ENCODE results near the gene TMEM8B.

Gene TMEM8B

GRCh38 chr9:35829084-35829763 is at the start of gene TMEM8B:
Gene TMEM8B, plus strand, starts transcription at chr9:35829228. Its CDS starts 220 bp downstream, at chr9:35829448.
- DNase-seq: peak; percentile 90

DNA sequence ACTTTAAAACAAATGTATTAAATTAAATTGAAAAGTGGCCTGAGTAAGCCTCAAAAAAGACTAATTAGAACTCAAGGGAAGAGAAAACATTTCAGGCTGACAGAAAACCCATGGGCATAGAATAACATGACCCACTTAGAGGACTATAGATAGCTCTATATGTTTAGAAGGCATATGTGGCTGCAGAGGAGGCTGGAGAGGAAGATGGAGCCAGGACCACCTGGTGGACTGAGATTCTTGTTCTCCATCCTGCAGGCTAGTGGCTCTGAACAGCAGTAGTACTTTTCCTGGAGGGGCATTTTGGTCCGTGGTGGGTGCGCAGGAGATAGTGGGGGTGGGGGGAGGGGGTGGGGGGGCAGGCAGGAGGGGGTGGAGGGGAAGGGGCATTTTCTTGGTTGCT is 48.0 kb upstream of the TMEM8B start:
- no peak for DNase-seq

GRCh38 chr9:35783418-35783817 is 45.6 kb upstream of the TMEM8B start:
- DNase-seq: no peak

DNA sequence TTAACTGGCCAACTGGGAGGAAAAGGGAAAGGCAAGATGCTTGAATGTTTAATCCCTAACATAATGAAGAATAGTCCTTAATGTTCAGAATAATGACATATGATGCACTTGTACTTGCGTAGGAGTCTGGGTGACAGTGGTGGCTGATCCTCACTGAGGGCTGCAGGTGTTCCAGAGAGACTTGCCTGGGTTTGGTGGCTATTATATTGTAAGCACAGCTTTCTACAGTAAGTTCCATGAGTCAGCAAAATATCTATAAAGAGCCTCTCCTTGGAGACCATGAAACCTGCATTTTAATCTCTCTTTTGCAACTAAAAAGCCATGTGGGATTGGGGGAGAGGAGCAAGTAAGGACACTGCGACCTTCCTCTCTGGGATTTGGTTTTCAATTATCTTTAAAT is 39.5 kb upstream of the TMEM8B start:
- DNase-seq: no peak

DNA sequence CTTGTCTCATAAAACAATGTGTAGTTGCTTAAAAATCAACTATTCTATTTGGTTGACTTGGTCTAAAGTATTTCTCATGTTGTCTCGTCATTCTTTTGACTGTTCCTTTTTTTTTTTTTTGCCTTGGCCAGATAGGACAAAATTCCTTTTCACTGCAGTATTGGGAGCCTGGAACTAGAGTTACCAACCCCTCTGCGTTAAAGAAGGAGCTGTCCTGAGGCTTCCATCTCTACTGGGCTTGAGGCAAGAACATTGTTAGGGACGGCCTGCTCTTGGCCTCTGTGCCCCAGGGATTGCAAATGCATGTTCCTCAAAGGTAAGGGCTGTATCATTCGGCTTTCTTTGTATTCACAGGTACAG is 39.0 kb upstream of the TMEM8B start:
- DNase-seq: no peak

GRCh38 chr9:35790385-35791296 is 38.4 kb upstream of the TMEM8B start:
- peak; percentile 23 for DNase-seq

DNA sequence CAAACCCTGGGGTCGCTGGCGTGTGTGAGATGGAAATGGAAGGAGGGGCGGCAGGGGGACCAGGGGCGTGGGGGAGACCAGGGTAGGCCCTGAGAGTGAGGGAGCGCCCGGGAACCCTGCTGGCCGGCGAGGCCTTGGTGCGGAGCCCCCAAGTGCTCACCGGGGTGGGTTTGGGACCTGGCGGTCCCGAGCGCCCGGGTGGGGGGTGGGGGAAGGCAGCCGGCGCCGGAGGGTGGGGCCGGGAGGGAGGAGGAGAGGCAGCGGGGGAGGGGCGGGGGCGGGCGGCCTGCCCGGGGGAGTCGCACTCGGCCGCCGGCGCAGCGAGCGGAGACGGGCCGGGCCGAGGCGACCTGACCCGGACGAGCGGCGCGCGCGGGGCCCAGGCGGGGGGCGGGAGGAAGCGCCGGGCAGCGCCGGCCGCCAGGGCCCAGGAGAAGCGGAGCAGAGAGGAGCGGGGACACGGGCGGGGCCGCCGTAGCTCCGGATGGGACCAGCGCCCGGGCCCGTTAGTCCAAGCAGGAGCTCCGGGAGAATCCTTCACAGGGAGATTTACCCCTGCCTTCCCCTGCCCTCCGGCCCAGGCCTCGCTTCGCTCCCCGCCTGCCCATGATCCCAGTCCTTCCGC is 37.6 kb upstream of the TMEM8B start, which contains the start of gene NPR2:
Gene NPR2 (plus strand): TSS at position 295 of the 625 bp plus-strand sequence. CDS start 818 bp downstream, outside the sequence.
- DNase-seq: no peak

- DNase-seq: no peak
These were observed 36.8 kb upstream of the TMEM8B start for GRCh38 chr9:35792024-35792813.

- DNase-seq: no peak
These were observed 36.2 kb upstream of the TMEM8B start for GRCh38 chr9:35792826-35793225.

DNA sequence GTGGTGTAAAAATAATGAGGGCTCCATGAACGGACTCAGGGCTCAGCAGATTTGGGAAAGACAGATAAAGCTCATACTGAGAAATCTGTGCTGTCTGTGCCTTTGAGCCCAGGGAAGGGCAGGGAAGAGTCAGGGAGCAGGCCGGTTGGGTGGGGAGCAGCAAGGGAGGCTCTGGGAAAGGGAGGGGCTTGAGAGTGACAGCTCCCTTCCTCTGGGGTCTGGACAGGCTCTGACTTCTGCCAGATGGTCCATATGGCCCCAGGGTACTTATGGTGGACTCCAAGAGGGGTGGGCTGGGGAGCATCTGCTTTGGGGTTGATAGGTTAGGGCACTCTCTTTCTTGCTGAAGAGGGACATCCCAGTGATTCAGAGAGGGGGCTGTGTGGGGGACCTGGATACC is 35.6 kb upstream of the TMEM8B start:
- no peak for DNase-seq

GRCh38 chr9:35795695-35796094 is 33.3 kb upstream of the TMEM8B start:
- DNase-seq: no peak

DNA sequence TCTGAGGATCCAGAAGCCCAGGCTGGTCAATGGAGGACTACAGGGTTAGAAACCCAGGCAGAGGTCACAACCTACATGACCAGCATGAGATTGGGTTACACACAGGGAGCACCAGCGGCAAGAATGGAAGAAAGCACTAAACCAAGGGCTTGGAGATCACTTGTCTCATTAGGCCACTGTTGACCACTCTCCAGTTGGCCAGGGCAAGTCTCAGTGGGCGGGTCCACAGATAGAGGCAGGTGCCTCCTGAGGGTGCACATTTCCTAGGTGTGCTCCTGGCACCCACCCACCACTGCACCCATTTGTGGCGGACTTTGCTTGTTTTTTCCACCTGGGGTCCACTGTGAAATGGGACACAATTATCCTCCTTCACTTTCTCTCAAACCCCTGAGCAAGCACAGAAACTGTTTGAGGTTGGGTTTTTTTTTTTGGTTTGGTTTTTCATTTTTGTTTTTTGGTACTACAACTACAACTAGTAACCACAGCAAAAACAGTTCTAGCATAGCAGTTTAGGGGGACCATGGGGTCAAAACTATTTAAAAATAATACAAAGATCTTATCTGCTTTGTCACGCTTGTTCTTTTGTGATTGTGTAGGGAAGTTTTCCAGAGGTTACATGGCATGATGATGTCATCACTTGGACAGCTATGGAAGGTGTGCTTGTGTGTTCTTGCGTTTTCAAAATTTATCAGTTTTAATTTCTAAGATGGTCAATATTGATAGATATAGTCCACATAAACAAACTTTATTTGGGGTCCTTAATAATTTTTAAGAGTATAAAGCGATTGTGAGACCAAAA is 31.5 kb upstream of the TMEM8B start:
- DNase-seq: no peak

DNA sequence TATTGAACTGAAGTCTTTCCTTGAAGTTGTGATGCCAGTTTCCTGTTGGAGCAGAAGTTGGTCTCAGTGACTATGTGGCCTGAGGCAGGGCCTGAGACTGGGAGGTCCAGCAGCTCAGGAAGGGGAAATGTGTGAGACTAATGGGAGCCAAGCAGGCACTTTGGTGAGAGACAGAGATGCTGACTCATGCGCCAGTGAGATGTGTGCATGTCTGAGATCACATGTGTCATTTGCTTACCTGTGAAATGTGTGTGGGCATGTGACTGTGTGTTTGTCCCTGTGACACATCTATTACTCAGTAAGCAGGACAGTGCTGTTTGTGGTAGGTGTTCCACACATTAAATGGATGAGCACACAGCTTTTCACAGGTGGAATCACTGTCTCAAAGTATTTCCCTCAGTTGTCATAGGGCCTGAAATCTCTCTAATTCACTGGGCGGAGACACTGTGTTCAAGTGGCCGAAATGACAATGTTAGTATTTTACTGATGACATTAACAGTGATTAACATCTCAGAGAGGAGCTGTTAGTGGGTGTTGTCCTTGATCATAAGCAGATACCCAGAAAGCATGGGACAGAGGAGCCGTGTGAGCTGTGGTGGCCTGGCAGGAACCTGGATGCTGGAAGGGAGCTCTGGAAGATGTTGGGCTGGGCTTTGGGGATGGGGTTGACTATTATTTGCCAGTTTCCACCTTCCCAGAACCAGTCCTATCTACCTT is 30.2 kb upstream of the TMEM8B start:
- DNase-seq: no peak

DNA sequence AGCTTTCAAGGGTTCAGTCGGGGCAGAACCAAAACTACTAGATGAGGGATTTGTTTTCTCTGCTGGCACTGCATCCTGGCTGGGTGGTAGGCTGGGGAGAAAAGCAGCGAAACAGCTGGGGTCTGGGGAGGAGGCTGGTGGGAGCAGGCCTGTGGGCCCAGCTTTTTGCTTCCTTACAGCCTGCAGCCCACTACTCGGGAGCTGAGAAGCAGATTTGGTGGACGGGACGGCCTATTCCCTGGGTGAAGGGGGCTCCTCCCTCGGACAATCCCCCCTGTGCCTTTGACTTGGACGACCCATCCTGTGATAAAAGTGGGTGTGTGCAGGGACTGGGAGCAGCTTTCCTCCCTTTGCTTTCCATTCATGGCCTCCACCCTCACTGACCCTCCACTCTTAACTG is 28.5 kb upstream of the TMEM8B start:
- no peak for DNase-seq

DNA sequence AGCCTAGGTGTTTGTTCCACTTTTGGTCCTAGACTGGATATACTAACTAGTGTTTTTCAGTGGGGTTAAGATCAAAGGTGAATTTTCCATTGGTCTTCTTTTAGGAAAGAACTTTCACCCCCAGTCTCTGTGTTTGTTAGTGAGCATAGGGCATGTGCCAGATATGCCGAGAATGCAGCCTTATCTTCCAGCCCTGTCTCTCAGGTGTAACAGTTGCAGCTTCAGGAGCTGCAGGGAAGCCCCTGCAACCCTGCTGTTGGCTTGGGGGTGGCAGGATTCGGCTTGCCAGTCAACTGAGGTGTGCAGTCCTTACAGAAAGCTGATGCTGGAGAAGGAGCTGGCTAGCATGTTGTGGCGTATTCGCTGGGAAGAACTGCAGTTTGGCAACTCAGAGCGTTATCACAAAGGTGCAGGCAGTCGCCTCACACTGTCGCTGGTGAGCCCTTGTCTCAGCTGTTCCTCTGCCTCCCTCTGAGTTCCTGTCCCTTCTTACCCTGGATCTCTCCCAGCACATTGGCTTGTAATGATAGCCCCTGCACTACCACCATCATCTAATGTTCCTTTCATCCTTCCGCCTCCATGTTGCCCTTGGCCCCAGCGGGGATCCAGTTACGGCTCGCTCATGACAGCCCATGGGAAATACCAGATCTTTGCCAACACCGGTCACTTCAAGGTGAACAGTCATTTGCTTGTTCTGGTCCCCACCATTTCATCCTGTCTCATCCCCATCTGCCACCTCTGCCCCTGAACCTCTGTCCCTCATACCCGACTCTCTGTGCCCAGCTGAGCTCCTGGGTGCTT is 27.5 kb upstream of the TMEM8B start:
- DNase-seq: no peak

- DNase-seq: no peak
These were observed 22.9 kb upstream of the TMEM8B start for GRCh38 chr9:35806101-35806500.

DNA sequence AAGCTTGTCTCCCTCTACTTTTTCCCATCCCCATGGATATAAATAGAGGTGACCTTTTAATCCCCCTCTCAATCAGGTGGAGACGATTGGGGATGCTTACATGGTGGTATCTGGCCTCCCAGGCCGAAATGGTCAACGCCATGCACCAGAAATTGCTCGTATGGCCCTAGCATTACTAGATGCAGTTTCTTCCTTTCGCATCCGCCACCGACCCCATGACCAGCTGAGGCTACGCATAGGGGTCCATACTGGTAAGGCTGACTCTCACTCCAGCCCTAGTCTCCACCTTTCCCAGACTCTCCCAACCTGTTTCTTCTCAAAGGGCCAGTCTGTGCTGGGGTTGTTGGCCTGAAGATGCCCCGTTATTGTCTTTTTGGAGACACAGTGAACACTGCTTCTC is 20.6 kb upstream of the TMEM8B start:
- no peak for DNase-seq

DNA sequence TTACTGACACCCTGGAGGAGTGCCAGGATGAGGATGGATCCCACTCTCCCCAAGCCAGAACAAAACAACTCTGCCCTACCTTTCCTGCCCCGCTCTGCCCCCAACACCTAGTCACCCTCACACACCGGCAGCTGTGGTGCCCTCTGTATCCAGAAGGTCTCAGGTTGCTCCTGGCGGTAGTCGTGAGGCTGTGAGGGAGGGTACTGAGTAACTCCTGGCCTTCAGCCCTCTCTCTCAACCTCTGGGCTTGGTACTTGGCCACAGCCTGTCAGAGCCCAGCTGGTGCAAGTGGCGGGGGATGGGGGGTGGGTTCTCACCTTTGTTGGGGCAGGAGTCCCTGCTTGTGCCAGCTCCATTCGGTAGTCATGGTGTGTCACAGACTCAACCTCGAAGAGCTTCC is 18.9 kb upstream of the TMEM8B start:
- no peak for DNase-seq

GRCh38 chr9:35811381-35812024 is 17.5 kb upstream of the TMEM8B start:
- no peak for DNase-seq

- peak; percentile 92 for DNase-seq
These were observed 16.9 kb upstream of the TMEM8B start, which contains the start of gene SPAG8 for GRCh38 chr9:35812025-35812602. Gene SPAG8, minus strand, starts transcription at chr9:35812262. Its CDS starts 115 bp downstream, at chr9:35812147.

Data from activated effector memory CD4-positive, alpha-beta T cell treated with Interleukin-2 at 50 U/mL for 16 hours (primary cell).